K562 (cell line): ENCODE results near the gene CCDC124. TPM values are rescaled to one million over a fixed set of nuclear protein-coding genes. Genes with fewer than 3 reads are reported as not detected.

Experiments
- CC2D1A ChIP-seq: fragments of 450-650 bp; IDR thresholded peaks from 2 replicates; pipeline ENCODE4 v1.6.1; 2017; ENCODE audit warnings: mild to moderate bottlenecking
- NR2C2 ChIP-seq, 2 experiments: fragments of 200-800 bp in 1 of 2; sonication (Bioruptor generic) in 1 of 2; sonication (generic) in 1 of 2; formaldehyde crosslinking in 1 of 2; IDR thresholded peaks; 2 replicates each; pipeline versions ENCODE4 v1.6.1 to v1.8.0; 2016 to 2022; ENCODE audit warnings: mild to moderate bottlenecking in 1 of 2, missing compliant biosample characterization in 1 of 2, missing genetic modification characterization in 1 of 2, missing genetic modification reagents in 1 of 2
- TAF9B ChIP-seq: fragments of 450-650 bp; IDR thresholded peaks from 2 replicates; pipeline ENCODE4 v1.6.1; 2018; ENCODE audit warnings: mild to moderate bottlenecking; ENCODE audit not compliant: partially characterized antibody
- ZNF197 ChIP-seq: fragments of 200-800 bp; sonication (Bioruptor generic); IDR thresholded peaks from 2 replicates; pipeline ENCODE4 v1.6.1; 2016; ENCODE audit warnings: low read depth, missing genetic modification characterization, missing compliant biosample characterization
- ZNF263 ChIP-seq: sonication (generic); formaldehyde crosslinking; IDR thresholded peaks from 2 replicates; pipeline ENCODE4 v1.8.0; 2022; ENCODE audit warnings: mild to moderate bottlenecking, missing genetic modification reagents, borderline replicate concordance
- ZNF561 ChIP-seq: fragments of 450-650 bp; formaldehyde crosslinking; conservative IDR thresholded peaks from 2 replicates; pipeline ENCODE4 v1.4.0; 2020; ENCODE audit warnings: mild to moderate bottlenecking, moderate library complexity
- polyA plus RNA-seq, 8 experiments: library from polyadenylated mRNA; depleted of rRNA in 4 of 8; stranded (reverse) in 5 of 8; unstranded in 3 of 8; fragments of >200 nt; fragmentation: Nextera tagmentation in 2 of 8; fragmentation: Illumina TruSeq in 1 of 8; extraction: Ambion mirVana in 2 of 8; extraction: Trizol in 1 of 8; gene quantifications; 2 replicates each; pipeline versions ENCODE4 v1.2.1 to v1.2.3, GENCODE V29; 2011 to 2014; ENCODE audit warnings: inconsistent platforms in 1 of 8, missing spikeins in 1 of 8
- total RNA-seq, 7 experiments: library from RNA; depleted of rRNA in 6 of 7; stranded (reverse); fragments of >200 nt in 6 of 7; fragmentation: Illumina TruSeq in 2 of 7; extraction: Trizol in 2 of 7; gene quantifications; 2 replicates each; pipeline versions ENCODE4 v1.2.1 to v1.2.3, GENCODE V29; 2011 to 2021; ENCODE audit warnings: low replicate concordance in 1 of 7
- TF ChIP-seq, protein P1 (sequence below), 2 experiments: fragments of 450-650 bp; IDR thresholded peaks; 2 replicates each; pipeline ENCODE4 v1.6.1; 2016; ENCODE audit warnings: mild to moderate bottlenecking in 2 of 2, borderline replicate concordance in 1 of 2, low read depth in 1 of 2, moderate library complexity in 1 of 2
- TF ChIP-seq, protein P2 (sequence below), 2 experiments: fragments of 150-350 bp in 1 of 2; IDR thresholded peaks; 2 replicates each; pipeline ENCODE4 v1.6.1; 2012 to 2016; ENCODE audit warnings: low read depth in 2 of 2, low read length in 2 of 2, mild to moderate bottlenecking in 1 of 2, moderate library complexity in 1 of 2
- TF ChIP-seq, protein P3 (sequence below): sonication (generic); formaldehyde crosslinking; IDR thresholded peaks from 2 replicates; pipeline ENCODE4 v1.8.0; 2022; ENCODE audit warnings: mild to moderate bottlenecking, missing genetic modification reagents

CCDC124 gene
- total and polyA plus RNA-seq, 9 of the 15 experiments (the other 6 are each of a cell fraction or from before 2014, with no cell fraction given), result 5.8 to 234 (median 40.1) TPM

DNA sequence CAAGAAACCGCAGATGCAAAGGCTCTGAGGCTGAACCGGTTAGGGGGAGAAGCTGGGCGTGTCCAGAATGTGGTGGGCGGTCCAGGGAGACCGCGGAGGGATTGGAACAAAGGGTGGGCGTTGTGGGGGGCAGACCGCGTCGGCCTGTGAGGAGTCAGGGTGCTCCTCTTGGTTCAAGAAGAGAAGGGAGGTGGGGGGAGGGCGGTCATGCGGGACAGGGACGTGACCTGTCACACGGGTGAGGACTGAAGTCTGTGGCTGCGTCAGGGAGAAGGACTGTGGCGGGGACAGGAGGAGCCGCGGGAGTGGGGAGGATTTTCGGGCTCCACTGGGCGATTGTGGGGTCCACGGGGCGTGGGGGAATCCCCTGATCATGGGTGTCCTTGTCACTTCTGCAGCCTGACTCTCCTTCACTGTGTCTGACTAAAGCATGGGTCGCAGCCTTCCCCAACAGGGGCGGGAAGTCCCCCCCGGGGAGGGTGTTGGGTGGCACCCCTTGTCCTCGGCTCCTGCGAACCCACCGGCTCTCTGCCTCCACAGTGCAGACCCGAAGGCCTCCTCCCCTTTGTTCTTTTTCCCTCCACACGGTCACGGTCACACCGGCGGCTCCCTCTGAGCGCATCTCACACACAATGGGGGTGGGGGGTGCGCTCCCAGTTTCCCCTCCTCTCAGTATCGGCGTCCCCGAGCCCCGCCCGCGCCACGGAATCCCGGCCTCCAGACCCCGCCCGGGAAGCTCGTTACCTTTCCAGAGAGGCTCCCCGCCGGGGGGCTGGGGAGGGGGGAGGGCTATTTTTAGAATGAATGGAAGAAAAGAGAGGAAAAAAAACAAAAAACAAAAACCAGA lies 17.7 kb downstream of the CCDC124 start (continued):
- TF ChIP-seq, protein P1, sequence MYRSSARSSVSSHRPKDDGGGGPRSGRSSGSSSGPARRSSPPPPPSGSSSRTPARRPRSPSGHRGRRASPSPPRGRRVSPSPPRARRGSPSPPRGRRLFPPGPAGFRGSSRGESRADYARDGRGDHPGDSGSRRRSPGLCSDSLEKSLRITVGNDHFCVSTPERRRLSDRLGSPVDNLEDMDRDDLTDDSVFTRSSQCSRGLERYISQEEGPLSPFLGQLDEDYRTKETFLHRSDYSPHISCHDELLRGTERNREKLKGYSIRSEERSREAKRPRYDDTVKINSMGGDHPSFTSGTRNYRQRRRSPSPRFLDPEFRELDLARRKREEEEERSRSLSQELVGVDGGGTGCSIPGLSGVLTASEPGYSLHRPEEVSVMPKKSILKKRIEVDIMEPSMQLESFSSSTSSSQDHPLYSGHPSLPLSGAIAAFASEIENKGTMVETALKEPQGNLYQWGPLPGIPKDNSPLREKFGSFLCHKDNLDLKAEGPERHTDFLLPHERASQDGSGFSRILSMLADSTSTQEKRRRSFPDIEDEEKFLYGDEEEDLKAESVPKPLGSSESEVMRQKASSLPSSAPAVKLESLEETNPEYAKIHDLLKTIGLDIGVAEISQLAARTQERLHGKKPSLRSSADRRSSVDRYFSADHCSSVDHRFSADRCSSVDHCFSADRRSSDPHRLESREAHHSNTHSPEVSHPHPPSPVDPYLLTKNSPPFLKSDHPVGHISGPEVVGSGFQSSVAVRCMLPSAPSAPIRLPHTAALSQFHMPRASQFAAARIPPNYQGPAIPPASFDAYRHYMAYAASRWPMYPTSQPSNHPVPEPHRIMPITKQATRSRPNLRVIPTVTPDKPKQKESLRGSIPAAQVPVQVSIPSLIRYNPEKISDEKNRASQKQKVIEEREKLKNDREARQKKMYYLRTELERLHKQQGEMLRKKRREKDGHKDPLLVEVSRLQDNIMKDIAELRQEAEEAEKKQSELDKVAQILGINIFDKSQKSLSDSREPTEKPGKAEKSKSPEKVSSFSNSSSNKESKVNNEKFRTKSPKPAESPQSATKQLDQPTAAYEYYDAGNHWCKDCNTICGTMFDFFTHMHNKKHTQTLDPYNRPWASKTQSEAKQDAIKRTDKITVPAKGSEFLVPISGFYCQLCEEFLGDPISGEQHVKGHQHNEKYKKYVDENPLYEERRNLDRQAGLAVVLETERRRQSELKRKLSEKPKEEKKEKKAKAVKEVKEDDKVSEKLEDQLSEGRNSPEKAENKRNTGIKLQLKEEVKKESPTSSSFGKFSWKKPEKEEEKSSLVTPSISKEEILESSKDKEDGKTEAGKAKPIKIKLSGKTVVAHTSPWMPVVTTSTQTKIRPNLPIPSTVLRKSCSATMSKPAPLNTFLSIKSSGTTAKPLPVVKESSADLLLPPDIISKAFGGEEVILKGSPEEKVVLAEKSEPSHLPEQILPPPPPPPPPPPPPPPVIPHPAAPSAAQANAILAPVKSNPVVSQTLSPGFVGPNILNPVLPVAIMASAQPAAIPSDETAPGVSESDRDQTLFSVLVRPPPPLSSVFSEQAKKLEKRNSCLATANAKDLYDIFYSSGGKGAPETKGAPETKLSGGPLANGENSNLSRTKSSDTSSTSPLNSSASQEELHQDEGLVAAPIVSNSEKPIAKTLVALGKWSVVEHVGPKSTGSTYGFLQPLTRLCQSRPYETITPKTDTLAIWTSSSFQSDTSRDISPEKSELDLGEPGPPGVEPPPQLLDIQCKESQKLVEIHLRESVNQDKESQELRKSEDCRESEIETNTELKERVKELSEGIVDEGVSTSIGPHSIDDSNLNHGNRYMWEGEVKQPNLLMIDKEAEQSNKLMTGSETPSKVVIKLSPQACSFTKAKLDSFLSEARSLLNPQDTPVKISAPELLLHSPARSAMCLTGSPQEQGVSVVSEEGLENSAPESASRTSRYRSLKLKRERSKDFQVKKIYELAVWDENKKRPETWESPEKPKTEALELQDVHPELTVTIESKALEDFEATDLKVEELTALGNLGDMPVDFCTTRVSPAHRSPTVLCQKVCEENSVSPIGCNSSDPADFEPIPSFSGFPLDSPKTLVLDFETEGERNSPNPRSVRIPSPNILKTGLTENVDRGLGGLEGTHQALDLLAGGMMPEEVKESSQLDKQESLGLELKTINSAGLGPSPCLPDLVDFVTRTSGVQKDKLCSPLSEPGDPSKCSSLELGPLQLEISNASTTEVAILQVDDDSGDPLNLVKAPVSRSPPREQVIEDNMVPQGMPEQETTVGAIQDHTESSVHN (IDR thresholded peaks at IDR 0.05; ENCODE audit: borderline replicate concordance in 1 of 2, low read depth in 1 of 2), result no peak
- TF ChIP-seq TAF9B, result no peak
- TF ChIP-seq ZNF263 (CRISPR knock-in tag), result peak; percentile 74; the same call in 1 of the 2 replicates
- no peak for TF ChIP-seq ZNF561 (CRISPR knock-in tag)
- TF ChIP-seq CC2D1A, result no peak
- TF ChIP-seq, protein P2, sequence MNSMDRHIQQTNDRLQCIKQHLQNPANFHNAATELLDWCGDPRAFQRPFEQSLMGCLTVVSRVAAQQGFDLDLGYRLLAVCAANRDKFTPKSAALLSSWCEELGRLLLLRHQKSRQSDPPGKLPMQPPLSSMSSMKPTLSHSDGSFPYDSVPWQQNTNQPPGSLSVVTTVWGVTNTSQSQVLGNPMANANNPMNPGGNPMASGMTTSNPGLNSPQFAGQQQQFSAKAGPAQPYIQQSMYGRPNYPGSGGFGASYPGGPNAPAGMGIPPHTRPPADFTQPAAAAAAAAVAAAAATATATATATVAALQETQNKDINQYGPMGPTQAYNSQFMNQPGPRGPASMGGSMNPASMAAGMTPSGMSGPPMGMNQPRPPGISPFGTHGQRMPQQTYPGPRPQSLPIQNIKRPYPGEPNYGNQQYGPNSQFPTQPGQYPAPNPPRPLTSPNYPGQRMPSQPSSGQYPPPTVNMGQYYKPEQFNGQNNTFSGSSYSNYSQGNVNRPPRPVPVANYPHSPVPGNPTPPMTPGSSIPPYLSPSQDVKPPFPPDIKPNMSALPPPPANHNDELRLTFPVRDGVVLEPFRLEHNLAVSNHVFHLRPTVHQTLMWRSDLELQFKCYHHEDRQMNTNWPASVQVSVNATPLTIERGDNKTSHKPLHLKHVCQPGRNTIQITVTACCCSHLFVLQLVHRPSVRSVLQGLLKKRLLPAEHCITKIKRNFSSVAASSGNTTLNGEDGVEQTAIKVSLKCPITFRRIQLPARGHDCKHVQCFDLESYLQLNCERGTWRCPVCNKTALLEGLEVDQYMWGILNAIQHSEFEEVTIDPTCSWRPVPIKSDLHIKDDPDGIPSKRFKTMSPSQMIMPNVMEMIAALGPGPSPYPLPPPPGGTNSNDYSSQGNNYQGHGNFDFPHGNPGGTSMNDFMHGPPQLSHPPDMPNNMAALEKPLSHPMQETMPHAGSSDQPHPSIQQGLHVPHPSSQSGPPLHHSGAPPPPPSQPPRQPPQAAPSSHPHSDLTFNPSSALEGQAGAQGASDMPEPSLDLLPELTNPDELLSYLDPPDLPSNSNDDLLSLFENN (IDR thresholded peaks at IDR 0.05; ENCODE audit: low read depth in 2 of 2, low read length in 2 of 2), result no peak
- TF ChIP-seq, protein P3, sequence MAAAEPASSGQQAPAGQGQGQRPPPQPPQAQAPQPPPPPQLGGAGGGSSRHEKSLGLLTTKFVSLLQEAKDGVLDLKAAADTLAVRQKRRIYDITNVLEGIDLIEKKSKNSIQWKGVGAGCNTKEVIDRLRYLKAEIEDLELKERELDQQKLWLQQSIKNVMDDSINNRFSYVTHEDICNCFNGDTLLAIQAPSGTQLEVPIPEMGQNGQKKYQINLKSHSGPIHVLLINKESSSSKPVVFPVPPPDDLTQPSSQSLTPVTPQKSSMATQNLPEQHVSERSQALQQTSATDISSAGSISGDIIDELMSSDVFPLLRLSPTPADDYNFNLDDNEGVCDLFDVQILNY (CRISPR knock-in tag), result no peak
- TF ChIP-seq ZNF197 (CRISPR knock-in tag), result no peak
- TF ChIP-seq NR2C2 (CRISPR knock-in tag; IDR thresholded peaks at IDR 0.05), result no peak
- no peak for TF ChIP-seq NR2C2 (tag; IDR thresholded peaks at IDR 0.05)
